ENCODE data around the gene POU2F3. TPM values are rescaled to one million over a fixed set of nuclear protein-coding genes. Genes with fewer than 3 reads are reported as not detected.

Gene POU2F3
- polyA plus RNA-seq, 1 experiment = not detected

DNA sequence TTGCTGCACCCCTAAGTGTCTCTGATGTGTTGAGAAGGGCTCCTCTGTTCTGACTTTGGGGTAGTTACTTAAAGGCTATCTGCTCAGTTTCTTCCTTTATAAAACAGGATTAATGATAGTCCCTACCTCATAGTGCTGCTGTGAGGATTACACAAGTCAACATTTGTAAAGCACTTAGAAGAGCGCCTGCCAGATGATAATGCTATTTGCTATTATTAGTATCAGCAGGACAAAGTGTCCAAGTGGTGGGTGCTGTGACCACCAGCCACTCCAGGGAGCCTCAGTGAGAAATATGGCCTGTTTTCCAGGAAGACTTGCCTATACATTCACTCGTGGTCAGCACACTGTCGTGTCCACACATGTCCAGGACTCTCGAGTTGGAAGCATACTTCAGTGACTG lies 16.2 kb downstream of the POU2F3 start:
- H3K9me3 ChIP-seq (ENCODE audit: control insufficient read depth, insufficient read depth, low read length) = no peaks in the 10 kb centered on the region; the same call in 1 of the 2 replicates
- no peak for DNase-seq (ENCODE audit: low read depth, low spot score)
- no peak overlapping the region for H3K4me3 ChIP-seq (ENCODE audit: low read depth, low read length)
- TF ChIP-seq, protein P1, sequence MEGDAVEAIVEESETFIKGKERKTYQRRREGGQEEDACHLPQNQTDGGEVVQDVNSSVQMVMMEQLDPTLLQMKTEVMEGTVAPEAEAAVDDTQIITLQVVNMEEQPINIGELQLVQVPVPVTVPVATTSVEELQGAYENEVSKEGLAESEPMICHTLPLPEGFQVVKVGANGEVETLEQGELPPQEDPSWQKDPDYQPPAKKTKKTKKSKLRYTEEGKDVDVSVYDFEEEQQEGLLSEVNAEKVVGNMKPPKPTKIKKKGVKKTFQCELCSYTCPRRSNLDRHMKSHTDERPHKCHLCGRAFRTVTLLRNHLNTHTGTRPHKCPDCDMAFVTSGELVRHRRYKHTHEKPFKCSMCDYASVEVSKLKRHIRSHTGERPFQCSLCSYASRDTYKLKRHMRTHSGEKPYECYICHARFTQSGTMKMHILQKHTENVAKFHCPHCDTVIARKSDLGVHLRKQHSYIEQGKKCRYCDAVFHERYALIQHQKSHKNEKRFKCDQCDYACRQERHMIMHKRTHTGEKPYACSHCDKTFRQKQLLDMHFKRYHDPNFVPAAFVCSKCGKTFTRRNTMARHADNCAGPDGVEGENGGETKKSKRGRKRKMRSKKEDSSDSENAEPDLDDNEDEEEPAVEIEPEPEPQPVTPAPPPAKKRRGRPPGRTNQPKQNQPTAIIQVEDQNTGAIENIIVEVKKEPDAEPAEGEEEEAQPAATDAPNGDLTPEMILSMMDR (IDR thresholded peaks at IDR 0.05; ENCODE audit: low read depth, low read length) = no peak
- CTCF ChIA-PET = no interaction called here
- POLR2A ChIA-PET = no interaction called here
- H3K27me3 ChIP-seq (ENCODE audit: control insufficient read depth, insufficient read depth, low read length) = peaks cover 75% of the 10 kb centered on the region
- H3K27ac ChIP-seq (ENCODE audit: low read depth, low read length) = no peak overlapping the region

DNA sequence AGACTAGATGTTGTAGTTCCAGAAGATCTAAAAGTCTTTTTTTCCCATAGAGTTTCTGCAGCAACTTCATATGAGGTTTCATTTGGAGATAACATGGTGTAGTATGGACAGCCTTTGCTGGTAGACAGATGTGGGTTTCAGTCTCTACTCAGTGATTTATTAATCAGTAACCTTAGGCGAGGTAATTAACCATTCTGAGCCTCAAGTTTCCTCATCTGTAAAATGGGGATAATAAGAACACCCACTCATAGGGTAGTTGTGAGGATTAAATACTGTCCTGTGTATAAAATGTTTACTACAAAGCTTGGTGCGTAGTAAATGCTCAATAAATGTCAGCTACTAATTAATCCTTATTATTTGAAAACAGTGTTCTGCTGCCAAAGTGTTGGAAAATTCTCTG lies 16.8 kb downstream of the POU2F3 start:
- DNase-seq (ENCODE audit: low read depth, low spot score) = no peak
- ChIA-PET POLR2A (no interaction called here), CTCF (interaction anchor here (1.4 to 2.0 kb wide), 2 partner anchors 44 to 85 kb away, joined by 3 to 6 read pairs; no protein-coding TSS in a partner anchor)
- no peak overlapping the region for H3K27ac ChIP-seq (ENCODE audit: low read depth, low read length)
- H3K27me3 ChIP-seq (ENCODE audit: control insufficient read depth, insufficient read depth, low read length) = peaks cover 75% of the 10 kb centered on the region
- TF ChIP-seq, protein P1 (IDR thresholded peaks at IDR 0.05; ENCODE audit: low read depth, low read length) = no peak
- H3K4me3 ChIP-seq (ENCODE audit: low read depth, low read length) = no peak overlapping the region
- no peaks in the 10 kb centered on the region; the same call in 1 of the 2 replicates for H3K9me3 ChIP-seq (ENCODE audit: control insufficient read depth, insufficient read depth, low read length)

DNA sequence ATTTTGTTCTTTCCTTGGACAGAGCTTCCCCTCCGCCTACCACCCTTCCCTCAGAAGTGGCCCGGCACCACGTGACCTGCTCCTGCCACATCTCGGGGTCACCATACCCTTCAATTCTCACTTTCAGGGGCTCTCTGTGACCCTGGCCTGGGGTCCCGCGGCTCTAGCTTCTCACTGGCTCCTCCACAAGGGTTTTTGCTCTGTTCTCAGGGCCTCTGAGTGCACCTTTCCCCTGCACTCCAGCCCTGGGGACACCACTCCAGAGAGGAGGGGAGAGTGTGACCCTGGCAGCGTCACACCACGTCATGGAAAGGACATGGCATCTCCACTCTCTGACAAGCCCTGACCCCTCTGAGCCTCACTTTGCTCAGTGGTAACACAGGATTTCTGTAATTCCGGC lies 17.4 kb downstream of the POU2F3 start:
- no peak overlapping the region for H3K27ac ChIP-seq (ENCODE audit: low read depth, low read length)
- no peaks in the 10 kb centered on the region; the same call in 1 of the 2 replicates for H3K9me3 ChIP-seq (ENCODE audit: control insufficient read depth, insufficient read depth, low read length)
- H3K27me3 ChIP-seq (ENCODE audit: control insufficient read depth, insufficient read depth, low read length) = peaks cover 74% of the 10 kb centered on the region
- CTCF ChIA-PET = interaction anchor here (1.4 to 2.0 kb wide), 2 partner anchors 43 to 85 kb away, joined by 3 to 6 read pairs; no protein-coding TSS in a partner anchor
- H3K4me3 ChIP-seq (ENCODE audit: low read depth, low read length) = no peak overlapping the region
- no peak for DNase-seq (ENCODE audit: low read depth, low spot score)
- TF ChIP-seq, protein P1 (IDR thresholded peaks at IDR 0.05; ENCODE audit: low read depth, low read length) = no peak
- POLR2A ChIA-PET = no interaction called here

DNA sequence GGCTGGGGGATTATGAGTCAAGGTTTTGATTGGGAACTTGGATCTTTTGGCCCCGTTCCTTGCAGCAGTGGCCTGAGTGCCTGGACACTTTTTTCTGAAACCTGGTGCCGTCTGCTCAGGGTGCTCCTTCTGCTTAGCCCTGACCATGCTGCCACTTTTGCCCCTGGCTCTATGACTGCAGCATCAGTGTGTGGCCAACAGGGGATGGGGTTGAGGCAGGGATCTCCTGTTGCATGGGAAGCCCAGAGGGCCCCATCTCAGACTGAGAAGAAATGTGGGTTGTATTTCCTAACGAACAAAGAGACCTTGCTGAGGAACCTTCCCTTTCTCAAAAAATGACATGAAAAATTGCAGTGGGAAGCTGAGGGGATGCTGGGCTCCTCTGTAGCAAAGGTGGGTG lies 18.7 kb downstream of the POU2F3 start:
- CTCF ChIA-PET = interaction anchor here (1.4 kb wide), 1 partner anchor 44 kb away, joined by 5 read pairs; no protein-coding TSS in a partner anchor

DNA sequence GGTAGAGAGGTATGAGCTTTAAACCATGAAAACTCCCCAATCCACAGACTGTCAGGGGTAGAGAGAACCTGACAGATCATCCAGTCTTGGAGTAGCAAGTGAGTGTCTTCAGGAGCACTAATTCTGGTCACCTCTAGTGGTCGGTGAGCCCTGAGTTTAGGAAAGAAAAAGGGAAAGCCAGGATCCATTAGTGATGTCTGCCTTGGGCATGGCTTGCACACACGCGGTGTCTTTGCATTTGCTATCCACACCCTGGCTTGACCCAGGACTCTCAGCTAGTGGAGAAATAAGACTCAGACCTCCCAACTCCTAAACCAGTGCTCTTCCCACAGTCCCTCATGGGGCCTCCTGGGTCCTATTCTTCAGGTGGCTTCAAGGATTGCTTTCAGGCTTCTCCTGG lies 19.3 kb downstream of the POU2F3 start:
- ChIA-PET CTCF (interaction anchor here (1.4 kb wide), 1 partner anchor 44 kb away, joined by 5 read pairs; no protein-coding TSS in a partner anchor), POLR2A (no interaction called here)
- no peak for DNase-seq (ENCODE audit: low read depth, low spot score)
- Histone ChIP-seq H3K27ac (ENCODE audit: low read depth, low read length) (no peak overlapping the region), H3K4me3 (ENCODE audit: low read depth, low read length) (no peak overlapping the region), H3K27me3 (ENCODE audit: control insufficient read depth, insufficient read depth, low read length) (peaks cover 60% of the 10 kb centered on the region), H3K9me3 (ENCODE audit: control insufficient read depth, insufficient read depth, low read length) (no peaks in the 10 kb centered on the region; the same call in 1 of the 2 replicates)
- TF ChIP-seq, protein P1 (IDR thresholded peaks at IDR 0.05; ENCODE audit: low read depth, low read length) = no peak

More for the DNA sequence above, 18.7 kb downstream of the POU2F3 start:
- Histone ChIP-seq H3K27ac (ENCODE audit: low read depth, low read length) (no peak overlapping the region), H3K27me3 (ENCODE audit: control insufficient read depth, insufficient read depth, low read length) (peaks cover 64% of the 10 kb centered on the region), H3K4me3 (ENCODE audit: low read depth, low read length) (no peak overlapping the region), H3K9me3 (ENCODE audit: control insufficient read depth, insufficient read depth, low read length) (no peaks in the 10 kb centered on the region; the same call in 1 of the 2 replicates)
- DNase-seq (ENCODE audit: low read depth, low spot score) = no peak
- TF ChIP-seq, protein P1 (IDR thresholded peaks at IDR 0.05; ENCODE audit: low read depth, low read length) = no peak
- POLR2A ChIA-PET = no interaction called here
